Measurements from ENCODE around the gene VPS39.

VPS39 gene

DNA sequence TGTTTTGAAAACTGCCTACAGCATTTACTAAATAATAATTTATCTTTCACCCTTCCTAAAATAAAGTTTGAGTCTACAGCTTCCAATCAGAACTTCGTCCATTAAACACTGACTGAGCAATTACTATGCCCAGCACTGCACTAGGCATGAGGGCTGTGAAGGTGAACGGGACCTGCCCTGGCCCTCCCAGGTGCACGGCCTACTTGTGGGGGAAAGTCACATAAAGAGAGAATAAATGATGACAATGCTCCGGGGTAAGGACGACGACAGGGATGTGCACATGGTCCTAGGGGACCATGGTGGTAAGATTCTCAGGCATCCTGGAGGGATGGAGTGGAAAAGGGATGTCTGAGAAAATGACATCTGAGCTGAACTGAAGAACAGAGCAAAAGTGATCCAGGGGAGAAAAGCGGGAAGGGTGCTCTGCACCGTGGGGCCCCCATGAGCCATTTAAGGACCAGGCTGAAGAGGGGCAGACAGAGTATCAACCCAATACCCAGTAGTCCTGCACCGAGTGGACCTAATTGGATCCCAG lies 63.2 kb downstream of the VPS39 start:
- DNase-seq (ENCODE audit: low read depth in 3 of 3), result no peak

DNA sequence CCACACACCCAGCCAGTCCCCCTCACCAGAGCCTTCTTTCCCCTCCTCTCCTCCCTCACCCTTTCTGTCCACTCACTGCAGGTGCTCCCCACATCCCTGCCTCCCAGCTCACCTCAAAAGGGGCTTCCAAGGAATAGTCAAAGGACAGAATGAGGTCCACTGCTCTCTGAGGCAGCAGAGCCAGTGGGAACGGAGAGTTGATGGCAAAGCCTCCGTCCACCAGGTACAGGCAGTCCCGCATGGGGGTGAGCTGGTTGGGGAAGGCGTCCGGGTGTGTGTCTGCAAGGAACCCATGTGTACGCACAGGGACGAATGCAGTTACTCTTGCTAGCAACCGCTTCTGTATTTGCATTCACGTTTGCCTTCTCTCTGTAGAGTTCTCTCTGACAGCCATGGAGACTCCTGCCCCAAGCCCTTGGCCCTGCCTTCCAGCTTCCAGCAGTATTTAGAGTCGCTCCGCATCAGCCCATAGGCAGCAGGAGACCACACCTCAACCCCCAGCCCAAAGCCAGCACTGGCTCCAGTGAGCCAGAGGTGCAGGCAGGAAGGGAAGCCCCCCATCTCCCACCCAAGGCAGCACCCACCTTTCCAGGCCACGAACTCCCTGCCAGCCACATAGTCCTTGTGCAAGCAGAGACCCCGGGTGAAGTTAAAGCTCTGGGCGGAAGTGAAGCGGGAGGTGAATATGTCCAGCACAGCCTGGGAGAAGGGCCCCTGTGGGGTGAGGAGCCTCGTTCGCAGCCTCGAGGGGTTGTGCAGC lies 64.1 kb downstream of the VPS39 start:
- no peak for DNase-seq (ENCODE audit: low read depth in 3 of 3)

DNA sequence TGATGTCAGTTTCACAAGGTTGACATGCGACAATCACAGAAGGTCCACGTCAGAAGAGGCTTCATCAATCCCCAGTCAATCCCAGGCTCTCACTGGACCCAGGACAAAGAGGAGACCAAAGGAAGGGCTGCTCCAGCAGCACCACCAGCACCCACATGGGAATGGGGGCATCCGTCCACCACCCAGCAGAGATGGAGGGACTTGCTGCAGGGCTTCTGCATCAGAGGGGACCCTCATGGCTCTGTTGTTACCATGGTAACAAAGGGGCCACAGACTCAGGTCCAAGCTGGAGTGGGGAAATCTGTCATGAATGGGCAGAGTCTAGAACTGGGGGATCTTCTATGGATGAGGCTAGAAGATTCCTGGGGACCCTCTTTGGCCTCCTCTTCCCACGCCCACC lies 64.7 kb downstream of the VPS39 start:
- no peak for DNase-seq (ENCODE audit: low read depth in 3 of 3)

DNA sequence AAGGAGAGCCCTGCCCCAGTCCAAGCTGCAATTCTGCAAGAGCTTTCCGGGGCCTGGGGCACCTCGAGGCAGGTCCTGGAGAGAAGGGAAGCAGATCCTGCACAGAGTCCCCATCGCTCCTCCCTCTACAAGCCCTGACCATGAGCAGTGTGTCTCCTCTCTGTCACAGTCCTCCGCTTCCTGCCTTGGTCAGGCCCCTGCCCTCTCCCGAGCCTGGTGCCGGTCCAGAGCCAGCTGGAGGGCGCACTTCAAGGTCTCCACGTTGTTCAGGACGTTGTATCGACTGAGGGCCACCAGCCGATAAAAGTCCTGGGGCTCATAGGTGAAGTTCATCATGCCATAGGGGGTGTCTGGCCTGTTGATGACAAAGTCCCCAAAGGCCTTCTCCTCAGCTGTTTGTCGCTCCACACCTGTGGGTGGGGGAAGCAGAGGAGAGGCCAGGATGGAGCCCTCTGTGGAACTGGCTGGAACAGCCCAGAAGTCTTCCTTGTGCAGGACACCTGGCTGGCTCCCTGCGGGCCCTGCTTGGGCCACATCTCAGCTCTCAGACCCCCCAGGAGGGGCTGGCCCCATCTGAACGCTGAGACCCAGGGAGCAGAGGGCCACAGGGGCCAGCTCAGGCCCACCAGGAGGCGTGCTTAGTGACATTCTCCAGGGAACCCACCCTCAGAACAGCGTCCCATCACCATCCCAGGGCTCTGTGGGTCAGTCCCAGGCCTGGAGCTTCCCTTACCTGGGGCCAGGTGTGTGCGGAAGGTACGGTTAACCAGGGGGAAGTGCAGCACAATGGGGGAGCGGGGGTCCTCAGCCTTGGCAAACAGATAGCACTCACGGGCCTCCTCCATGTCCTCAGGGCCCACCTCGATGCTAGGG lies 66.1 kb downstream of the VPS39 start:
- no peak for DNase-seq (ENCODE audit: low read depth in 3 of 3)

DNA sequence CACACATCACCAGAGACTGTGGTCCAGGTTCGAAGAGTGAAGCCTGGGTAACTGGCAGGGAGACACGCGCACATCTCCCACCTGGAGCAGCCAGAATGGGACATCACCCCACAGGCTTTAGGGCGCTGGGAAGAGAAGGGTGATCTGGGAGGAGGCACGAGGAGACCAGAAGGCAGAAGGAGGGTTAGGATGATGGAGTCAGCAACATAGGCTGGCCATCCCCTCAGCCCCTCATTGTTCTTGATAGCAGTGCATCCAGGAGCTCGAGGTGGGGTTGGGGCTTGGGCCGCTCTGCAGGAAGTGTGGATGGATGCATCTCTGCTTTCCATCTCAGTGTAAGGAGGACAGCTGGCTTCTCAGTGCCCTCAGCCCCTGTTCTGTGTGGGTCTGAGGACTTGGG lies 66.9 kb downstream of the VPS39 start:
- no peak for DNase-seq (ENCODE audit: low read depth in 3 of 3)

DNA sequence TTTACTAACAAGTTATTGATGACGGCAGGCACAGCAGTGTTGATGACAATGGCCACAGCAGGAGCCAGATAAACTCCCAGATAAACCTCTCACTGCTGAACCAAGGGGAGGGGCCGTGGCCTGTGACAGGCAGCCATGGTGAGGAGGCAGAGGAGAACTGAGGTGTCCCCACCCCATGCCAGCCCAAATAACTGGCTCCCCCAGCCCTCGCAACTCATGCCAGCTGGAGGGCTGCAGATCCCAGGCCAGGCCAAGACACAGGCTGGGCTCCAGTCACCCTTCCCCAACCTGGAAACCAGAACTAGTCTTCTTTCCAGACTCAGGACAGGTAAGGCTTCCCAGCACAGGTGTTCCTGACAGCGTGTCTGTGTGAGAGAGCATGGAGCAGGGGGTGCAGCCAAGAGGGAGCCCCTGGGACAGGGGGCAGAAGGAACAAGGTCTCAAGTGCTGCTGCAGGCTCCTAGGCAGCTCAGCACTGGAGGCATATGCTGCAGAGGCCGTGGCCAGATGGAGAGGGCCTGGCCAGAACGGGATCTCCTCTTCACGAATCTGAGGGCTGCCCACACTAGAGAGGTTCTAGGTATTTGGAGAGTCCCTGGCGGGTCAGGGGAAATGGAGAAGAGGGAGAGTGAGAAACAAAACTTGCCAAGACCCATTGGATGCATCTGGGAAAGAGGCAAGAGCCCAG lies 67.6 kb downstream of the VPS39 start:
- DNase-seq (ENCODE audit: low read depth in 3 of 3), result no peak

DNA sequence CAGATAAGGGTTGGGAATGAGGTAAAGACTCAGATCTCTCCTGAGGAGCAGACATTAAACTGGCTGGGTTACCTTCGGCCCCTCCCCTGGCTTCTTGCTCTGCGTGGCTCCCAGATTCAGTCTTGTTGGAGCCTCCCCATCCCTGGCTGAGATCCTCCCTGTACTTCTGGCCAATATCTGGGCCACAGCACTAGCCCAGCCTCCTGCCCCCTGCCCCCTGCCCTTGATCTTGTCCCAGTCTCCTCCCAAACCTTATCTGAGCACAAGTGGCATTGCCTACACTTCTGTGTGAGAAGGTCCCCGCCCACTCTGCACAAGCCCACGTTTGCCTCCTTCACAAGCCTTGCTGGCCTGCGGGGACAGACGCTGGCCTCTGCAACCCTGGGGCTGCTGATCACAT lies 68.5 kb downstream of the VPS39 start:
- DNase-seq (ENCODE audit: low read depth in 3 of 3), result no peak

DNA sequence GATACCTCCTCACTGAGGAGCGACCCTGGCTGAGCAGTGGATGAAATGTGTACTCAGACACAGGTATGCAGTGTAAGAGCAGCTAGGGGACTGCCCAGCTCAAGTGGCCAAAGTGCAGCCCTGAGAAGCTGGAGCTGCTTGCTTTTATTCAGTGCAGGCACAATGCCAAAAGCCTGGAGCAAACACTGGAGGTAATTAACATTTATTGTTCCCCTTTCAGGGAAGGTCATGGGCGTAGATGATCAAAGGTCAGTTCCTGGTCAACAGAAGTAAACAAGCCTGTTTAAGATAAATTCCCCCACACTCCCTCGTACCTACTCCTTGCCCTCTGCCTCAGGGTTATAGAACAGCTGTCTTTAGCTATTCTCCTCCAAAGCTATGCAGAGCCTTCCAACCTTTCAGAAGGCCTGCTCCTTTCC lies 69.1 kb downstream of the VPS39 start:
- DNase-seq (ENCODE audit: low read depth in 3 of 3), result no peak

DNA sequence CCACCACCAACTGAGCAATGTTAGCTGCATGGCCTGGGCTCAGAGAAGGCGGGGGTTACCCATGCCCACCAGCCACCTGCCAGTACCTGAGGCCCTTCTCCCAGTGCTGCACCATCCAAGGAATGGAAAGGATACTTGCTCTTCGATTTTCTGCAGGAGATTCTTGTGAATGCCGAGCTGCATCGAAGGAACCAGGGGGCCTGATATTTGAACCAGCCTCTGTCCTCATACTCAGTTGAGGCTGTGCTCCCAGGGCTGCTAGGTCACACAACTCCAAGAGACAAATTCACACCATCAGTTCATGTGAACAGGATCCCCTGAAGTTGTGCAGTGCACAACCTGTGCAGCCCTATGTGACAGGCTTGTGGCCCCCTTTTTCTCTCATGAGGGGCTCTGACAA lies 69.7 kb downstream of the VPS39 start:
- no peak for DNase-seq (ENCODE audit: low read depth in 3 of 3)

DNA sequence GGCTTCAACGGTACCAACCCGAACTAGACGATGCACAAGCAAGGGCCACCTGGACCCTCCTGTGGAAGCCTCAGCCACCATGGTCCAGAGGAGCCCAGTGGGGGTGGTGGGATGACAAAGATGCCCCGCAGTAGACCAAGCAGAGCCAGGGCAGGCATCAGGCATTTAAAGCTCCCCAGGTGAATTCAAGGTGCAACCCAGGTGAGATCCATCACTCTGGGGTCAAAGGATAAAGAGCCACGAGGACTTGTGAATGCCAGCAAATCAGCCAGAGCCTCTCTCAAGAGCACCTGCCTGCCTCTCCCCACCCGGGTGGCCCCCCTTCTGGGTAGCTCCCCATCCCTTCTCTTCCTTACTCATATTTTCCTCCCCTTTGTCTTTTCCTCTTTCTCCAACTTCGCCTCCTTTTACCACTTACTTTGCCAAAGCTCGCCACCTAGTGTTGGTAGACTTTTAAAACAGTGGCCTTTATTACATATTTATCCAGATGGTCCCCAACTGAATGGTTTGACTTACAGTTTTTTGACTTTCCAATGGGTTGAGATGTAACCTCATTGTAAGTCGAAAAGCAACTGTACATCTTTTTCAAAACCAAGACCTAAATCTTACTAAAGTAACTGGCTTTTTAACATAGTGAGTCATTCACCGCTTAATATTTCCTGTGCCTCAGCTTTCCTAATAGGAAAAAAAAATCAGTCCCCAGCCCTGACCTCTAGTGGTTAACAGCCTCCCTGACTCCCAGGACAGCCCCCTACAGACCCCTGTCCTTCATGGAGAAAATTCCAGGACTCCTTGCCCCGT lies 70.4 kb downstream of the VPS39 start:
- peak in 1 of 3 donors; percentile 22 for DNase-seq (ENCODE audit: low read depth in 3 of 3)

DNA sequence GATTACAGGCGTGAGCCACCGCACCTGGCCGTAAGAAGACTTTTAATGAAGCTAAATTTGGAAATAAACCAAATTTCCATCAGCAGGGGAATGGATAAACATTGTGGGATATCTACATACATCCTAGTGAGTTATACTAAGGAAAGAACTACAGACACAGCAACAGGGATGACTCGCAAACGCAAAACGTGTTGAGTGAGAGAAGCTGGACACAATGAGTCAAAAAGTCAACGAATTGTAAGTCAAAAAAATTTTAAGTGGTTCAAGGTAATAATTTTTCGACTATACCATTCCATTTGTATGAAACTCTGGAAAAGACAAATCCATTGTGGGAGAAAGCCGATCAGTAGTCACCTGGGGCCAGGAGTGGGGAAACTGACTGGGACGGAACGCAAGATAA lies 71.6 kb downstream of the VPS39 start:
- DNase-seq (ENCODE audit: low read depth in 3 of 3), result no peak

DNA sequence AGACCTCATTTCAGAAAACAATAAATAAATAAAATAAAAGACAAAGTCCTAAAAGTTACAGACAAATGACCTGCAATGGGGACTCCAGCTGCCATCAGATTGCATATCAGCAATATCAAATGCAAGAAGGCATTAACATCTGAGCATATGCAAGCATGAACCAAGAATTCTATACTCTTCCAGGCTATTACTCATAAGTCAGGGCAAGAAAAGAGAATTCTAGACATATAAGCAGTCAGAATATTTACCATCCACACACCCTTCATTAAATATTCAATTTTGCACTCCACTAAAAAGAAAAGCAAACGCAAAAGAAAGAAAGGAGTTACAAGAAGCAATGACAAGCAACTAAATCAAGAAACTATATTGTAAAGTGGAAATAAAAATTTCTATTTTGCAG lies 72.8 kb downstream of the VPS39 start:
- DNase-seq (ENCODE audit: low read depth in 3 of 3), result no peak

DNA sequence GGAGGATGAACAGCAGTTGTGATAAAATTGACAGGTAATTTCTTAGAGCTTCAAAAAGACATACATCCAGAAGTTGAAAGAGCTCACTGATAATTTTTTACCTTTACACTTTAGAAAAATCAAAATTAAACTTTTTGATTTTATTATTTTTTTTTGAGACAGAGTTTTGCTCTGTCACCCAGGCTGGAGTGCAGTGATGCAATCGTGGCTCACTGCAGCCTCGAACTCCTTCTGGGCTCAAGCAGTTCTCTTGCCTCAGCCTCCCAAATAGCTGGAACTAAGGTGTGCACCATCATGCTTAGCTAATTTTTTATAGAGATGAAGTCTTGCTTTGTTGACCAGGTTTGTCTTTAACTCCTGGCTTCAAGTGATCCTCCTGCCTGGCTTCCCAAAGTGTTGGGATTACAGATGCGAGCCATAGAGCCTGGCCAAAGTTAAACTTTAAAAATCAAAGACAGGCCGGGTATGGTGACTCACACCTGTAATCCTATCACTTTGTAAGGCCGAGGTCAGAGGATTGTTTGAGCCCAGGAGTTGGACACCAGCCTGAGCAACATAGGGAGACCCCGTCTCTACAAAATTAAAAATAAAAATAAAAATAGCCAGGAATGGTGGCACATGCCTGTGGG lies 73.4 kb downstream of the VPS39 start:
- no peak for DNase-seq (ENCODE audit: low read depth in 3 of 3)

DNA sequence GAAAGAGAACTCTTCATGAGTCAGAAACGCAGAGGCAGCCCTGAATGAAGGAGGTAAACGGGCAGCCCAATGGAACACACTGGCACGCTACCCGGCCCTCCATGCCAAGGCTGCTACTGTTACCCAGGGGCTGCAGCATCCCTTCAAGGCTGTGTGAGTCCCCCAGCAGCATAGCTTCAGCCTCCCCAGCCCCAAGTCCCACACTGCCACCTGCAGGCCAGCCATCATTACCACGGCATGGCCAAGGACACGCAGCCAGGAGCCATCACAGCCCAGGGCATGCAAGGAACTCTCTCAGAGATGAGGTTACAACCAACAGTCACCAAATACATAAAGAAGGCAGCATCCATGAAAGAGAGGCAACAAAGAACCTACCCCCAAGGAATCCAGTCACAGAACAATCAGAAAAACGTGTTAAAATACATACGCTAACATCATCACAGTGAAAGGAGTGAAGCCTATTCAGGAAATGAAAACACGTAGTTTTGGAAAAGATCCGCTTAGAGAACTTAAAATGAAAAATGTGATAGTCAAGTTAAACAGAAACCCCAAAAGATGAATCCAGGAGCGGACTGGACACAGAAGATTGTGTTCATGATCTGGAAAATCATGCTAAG lies 74.1 kb downstream of the VPS39 start:
- peak; percentile 20 to 70 (median 33) for DNase-seq (ENCODE audit: low read depth in 3 of 3)

DNA sequence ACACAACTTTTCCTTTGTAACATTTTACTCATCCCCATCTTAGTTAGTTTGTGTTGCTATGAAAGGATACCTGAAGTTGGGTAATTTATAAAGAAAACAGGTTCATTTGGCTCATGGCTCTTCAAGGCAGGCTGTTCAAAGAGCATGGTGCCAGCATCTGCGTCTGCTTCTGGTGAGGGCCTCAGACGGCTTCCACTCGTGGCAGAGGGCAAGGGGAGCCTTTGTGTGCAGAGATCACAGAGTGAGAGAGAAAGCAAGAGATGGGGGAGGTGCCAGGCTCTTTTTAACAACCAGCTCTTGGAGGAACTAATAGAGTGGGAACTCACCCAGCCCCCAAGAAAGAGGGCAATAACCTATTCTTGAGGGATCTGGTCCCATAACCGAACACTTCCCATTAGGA lies 74.7 kb downstream of the VPS39 start:
- DNase-seq (ENCODE audit: low read depth in 3 of 3), result no peak

DNA sequence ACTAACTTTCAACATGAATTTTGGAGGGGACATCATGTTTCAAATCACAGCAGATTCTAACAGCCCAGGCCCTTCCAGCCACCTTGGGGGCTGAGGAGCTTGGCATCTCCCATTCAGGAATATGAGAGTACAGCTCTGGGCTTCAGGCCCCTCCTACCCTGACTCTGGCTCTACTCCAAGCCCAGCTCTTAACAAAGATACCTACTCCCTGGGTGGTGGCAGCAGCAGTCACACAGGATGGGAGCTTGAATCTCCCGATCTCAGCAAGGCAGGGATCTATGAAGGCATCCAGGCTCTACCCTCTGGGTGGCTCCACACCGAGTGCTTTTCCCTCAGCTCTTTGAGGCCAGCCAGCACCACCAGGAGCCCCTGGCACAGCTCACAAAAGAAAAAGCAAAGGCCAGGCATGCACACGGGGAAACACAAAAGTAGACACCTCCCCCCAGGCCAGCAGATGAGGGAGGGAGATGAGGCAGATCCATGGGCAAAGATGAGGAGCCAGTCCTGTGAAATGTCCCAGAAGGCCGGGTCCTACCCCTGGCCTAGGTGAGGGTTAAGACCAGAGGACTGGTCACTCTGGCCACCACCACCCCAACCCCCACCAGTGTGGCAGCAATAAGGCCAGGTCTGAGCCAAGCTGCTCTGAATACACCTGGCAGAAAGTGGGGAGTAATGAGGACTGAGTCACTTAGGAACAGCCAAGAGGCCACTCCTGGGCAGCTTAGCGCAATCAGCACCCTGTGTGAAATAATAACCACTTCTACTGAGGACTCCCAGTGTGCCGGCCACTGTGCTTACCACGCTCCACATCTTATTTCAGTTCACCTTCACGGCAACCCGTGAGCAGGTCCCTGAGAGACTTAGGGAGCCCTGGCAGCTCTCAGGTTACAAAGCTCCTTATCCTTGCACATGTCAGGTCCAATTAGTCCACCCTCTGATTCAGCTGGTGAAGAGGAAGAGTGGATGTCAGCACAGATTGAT lies 76.0 kb downstream of the VPS39 start:
- DNase-seq (ENCODE audit: low read depth in 3 of 3), result no peak

DNA sequence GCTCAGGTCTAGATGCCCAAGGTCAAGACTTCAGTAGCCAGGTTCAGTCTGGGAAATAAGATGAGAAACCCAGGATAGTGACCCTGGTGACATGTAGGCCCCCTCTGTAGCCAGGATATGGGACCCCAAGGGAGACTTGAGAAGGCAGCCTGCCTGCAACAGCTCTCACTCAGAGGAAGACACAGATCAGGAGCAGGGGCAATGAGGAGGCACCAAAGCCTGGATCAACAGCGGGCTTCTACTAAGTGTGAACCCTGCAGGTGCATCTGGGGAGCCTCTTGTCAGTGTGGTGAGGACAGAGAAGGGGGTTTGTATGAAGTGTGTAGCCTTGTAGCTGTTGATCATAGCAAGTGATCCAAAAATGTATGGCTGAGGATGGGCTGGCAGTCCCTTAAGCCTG lies 77.1 kb downstream of the VPS39 start:
- no peak for DNase-seq (ENCODE audit: low read depth in 3 of 3)

DNA sequence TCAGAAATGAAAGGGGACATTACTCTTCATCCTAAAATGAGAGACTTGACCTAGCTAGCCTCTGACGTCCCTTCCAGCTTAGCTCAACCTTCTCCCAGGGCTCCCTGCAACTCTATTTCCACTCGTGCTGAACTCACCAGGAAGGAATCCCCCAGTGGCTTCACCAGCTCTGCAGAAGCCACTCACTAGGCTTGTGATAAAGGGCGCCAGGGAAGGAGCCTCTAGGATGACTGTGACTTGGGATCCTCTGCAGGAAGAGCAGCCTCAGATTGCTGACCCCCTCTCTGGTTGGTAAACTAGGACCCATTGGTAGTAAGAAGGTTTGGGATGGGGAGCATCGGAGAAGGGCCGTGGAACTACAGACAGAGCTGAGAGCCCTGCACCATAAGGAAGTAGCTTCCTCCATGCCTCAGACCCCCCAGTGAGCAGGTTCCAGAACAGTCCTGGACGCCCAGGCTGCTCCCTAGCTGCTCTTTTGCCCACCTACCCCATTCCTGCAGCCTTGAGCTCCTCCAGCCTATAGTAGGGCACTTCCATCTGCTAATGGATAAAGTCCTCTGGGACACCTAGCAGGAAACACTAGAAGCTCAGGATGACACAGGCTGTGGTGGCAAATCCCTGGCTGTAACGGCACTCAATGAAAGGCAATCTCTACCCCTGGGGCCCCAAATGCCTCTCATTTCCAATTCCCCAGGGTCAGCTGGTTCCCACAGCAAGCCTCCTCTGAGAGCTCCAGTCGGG lies 77.7 kb downstream of the VPS39 start:
- no peak for DNase-seq (ENCODE audit: low read depth in 3 of 3)

DNA sequence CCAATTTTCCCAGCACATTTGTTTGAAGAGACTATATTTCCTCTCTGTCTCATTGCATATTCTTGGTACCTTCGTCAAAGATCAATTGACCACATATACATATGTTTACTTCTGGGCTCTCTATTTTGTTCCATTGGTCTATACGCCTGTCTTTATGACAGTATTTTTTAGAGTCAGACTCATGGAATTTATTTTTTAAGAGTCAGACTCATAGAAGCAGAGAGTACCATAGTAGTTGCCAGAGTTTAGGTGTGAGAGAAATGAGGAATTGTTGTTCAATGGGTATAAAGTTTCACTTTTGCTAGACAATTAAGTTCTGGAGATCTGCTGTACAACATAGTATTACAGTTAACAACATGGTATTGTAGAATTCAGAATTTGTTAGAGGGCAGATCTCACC lies 78.7 kb downstream of the VPS39 start:
- no peak for DNase-seq (ENCODE audit: low read depth in 3 of 3)

Data from stimulated activated CD4-positive, alpha-beta T cell treated with anti-CD3 and anti-CD28 coated beads, TNF-alpha, amount 100 ng/mL, for 48 hours (primary cell).